Measurements from ENCODE around the gene OR2T10. TPM values are rescaled to one million over a fixed set of nuclear protein-coding genes. Genes with fewer than 3 reads are reported as not detected.

OR2T10 gene
- total and polyA plus RNA-seq, 2 of the 4 experiments (the other 2 are of a cell fraction) = not detected

GRCh38 chr1:248630551-248630950 is 33.1 kb upstream of the OR2T10 start:
- TF ChIP-seq RFX5 (IDR thresholded peaks at IDR 0.05; ENCODE audit: low read depth, low read length) (no peak), CHD1 (IDR thresholded peaks at IDR 0.05; ENCODE audit: low read depth, low read length) (no peak), NFE2L2 (IDR thresholded peaks at IDR 0.05; ENCODE audit: low read depth, low read length) (no peak), CEBPB (IDR thresholded peaks at IDR 0.05; ENCODE audit: low read depth, low read length) (no peak), MAFK (IDR thresholded peaks at IDR 0.05; ENCODE audit: low read depth, low read length) (no peak)
- H3K18ac ChIP-seq (ENCODE audit: low read depth, low read length) = no peak overlapping the region
- no peaks in the 10 kb centered on the region for H3K27me3 ChIP-seq (ENCODE audit: control insufficient read depth, insufficient read depth, low read length)
- H3K79me1 ChIP-seq (ENCODE audit: low read depth in 1 of 2, low read length in 2 of 2) = no peaks in the 10 kb centered on the region
- no peak overlapping the region for H3K4ac ChIP-seq (ENCODE audit: low read depth, low read length)
- no peak overlapping the region for H4K8ac ChIP-seq (ENCODE audit: low read depth in 2 of 2, low read length in 2 of 2)
- no peaks in the 10 kb centered on the region for H3K4me1 ChIP-seq (ENCODE audit: control insufficient read depth, insufficient read depth, low read length)
- no peak overlapping the region for H2AK5ac ChIP-seq (ENCODE audit: low read depth, low read length)
- ATAC-seq (ENCODE audit: low read depth) (no peak), DNase-seq (no peak)
- no peaks in the 10 kb centered on the region for H3K36me3 ChIP-seq (ENCODE audit: control insufficient read depth, insufficient read depth, low read length)
- BruUV-seq (replicated peaks) = no TSS peak
- no peak overlapping the region for H3K23ac ChIP-seq (ENCODE audit: low read depth, low read length)
- H3K14ac ChIP-seq (replicated peaks; ENCODE audit: low read depth, low read length) = no peak overlapping the region
- ChIA-PET CTCF (no interaction called here), POLR2A (ENCODE audit: unreplicated experiment) (no interaction called here)
- no peak overlapping the region for H2AK9ac ChIP-seq (replicated peaks; ENCODE audit: low read depth, low read length, poor library complexity)
- no peak overlapping the region for H3K27ac ChIP-seq (ENCODE audit: insufficient read depth, low read length)
- no peak overlapping the region for H2BK5ac ChIP-seq (ENCODE audit: low read depth, low read length, poor library complexity, severe bottlenecking)
- no peak overlapping the region for H2BK120ac ChIP-seq (ENCODE audit: low read depth, low read length)
- no peak overlapping the region for H4K91ac ChIP-seq (ENCODE audit: insufficient read depth, low read depth, low read length)
- no peak overlapping the region for H3K9ac ChIP-seq (ENCODE audit: low read depth, low read length)
- H3K4me3 ChIP-seq (ENCODE audit: insufficient read depth, low read depth, low read length) = no peak overlapping the region
- no peak overlapping the region for H4K5ac ChIP-seq (ENCODE audit: low read depth, low read length)
- H3K9me3 ChIP-seq (ENCODE audit: control insufficient read depth, insufficient read depth, low read length) = 0 out of 2 replicates have a peak, but pooled peaks cover 2% of the 10 kb centered on the region
- H4K20me1 ChIP-seq (ENCODE audit: insufficient read depth, low read length) = no peaks in the 10 kb centered on the region
- in situ Hi-C loops (cut with MboI; ENCODE audit: low sequenced_read_pairs) = no loop called here
- H3K9me1 ChIP-seq (ENCODE audit: insufficient read depth, low read length) = no peaks in the 10 kb centered on the region
- dilution Hi-C loops (cut with HindIII; ENCODE audit: low sequenced_read_pairs, unreplicated experiment) = no loop called here
- no peak overlapping the region for H2AFZ ChIP-seq (replicated peaks; ENCODE audit: low read length, poor library complexity)
- H3K4me2 ChIP-seq (ENCODE audit: low read depth, low read length) = no peak overlapping the region
- no CpG with 5 or more reads among the region's 2 CpGs for WGBS, 2 experiments (ENCODE audit: extremely low coverage in 2 of 2, insufficient read length in 1 of 2)
- H2BK15ac ChIP-seq (ENCODE audit: low read depth, low read length) = no peak overlapping the region
- H2BK20ac ChIP-seq (ENCODE audit: low read depth, low read length) = no peak overlapping the region
- no peak overlapping the region for H3K56ac ChIP-seq (ENCODE audit: extremely low read depth, insufficient read depth, low read length)
- intact Hi-C loops (cut with micrococcal nuclease) = no loop called here

Data from IMR-90 (cell line).